NCI-H2029 (cell line): ENCODE results near the gene CKMT1B.
"Not testable (repeated sequence)": the region's sequence is repeated elsewhere in the genome, so short reads cannot be mapped to it uniquely, and the experiment has no call there.

ENCODE experiments used
- DNase-seq: peaks from one replicate; lab custom pipeline; 2025; lab: John Stamatoyannopoulos, UW

Gene CKMT1B

GRCh38 chr15:43638464-43639204 lies 44.8 kb downstream of the CKMT1B start:
- not testable (repeated sequence) for DNase-seq
